ENCODE data around the gene U2SURP.
"Not testable (repeated sequence)": the region's sequence is repeated elsewhere in the genome, so short reads cannot be mapped to it uniquely, and the experiment has no call there.

The U2SURP gene

GRCh38 chr3:143002727-143003126 is 1.4 kb downstream of the U2SURP start:
- H3K27ac ChIP-seq, result peak overlapping the region in 5 of 21 experiments; percentile 90 to 97 (median 94)
- peak overlapping the region; percentile 60 to 97 (median 89) for H3K4me3 ChIP-seq

GRCh38 chr3:143004823-143005222 is 3.5 kb downstream of the U2SURP start:
- Histone ChIP-seq H3K27ac (no peak overlapping the region), H3K4me3 (no peak overlapping the region)

GRCh38 chr3:143010024-143010423 is 8.7 kb downstream of the U2SURP start:
- H3K27ac ChIP-seq, result no peak overlapping the region
- no peak overlapping the region for H3K4me3 ChIP-seq

- no peak overlapping the region for H3K4me3 ChIP-seq
- no peak overlapping the region for H3K27ac ChIP-seq
Measured at GRCh38 chr3:143011705-143012104, 10.3 kb downstream of the U2SURP start.

GRCh38 chr3:143014921-143015320 is 13.6 kb downstream of the U2SURP start:
- no peak overlapping the region for H3K4me3 ChIP-seq
- H3K27ac ChIP-seq, result no peak overlapping the region

- Histone ChIP-seq H3K27ac (no peak overlapping the region), H3K4me3 (no peak overlapping the region)
Measured at GRCh38 chr3:143016321-143016972, 15.1 kb downstream of the U2SURP start.

GRCh38 chr3:143024351-143024960 is 23.1 kb downstream of the U2SURP start:
- no peak overlapping the region for H3K27ac ChIP-seq
- no peak overlapping the region for H3K4me3 ChIP-seq

- H3K4me3 ChIP-seq, result no peak overlapping the region
- no peak overlapping the region for H3K27ac ChIP-seq
Measured at GRCh38 chr3:143031327-143031726, 30.0 kb downstream of the U2SURP start.

- H3K4me3 ChIP-seq, H3K27ac ChIP-seq: not testable (repeated sequence)
Measured at GRCh38 chr3:143031796-143032387, 30.5 kb downstream of the U2SURP start.

- no peak overlapping the region for H3K27ac ChIP-seq
- H3K4me3 ChIP-seq, result no peak overlapping the region
Measured at GRCh38 chr3:143035466-143036211, 34.3 kb downstream of the U2SURP start.

GRCh38 chr3:143036557-143036956 is 35.2 kb downstream of the U2SURP start:
- Histone ChIP-seq H3K27ac (no peak overlapping the region), H3K4me3 (no peak overlapping the region)

- no peak overlapping the region for H3K4me3 ChIP-seq
- no peak overlapping the region for H3K27ac ChIP-seq
Measured at GRCh38 chr3:143037867-143038266, 36.5 kb downstream of the U2SURP start.

GRCh38 chr3:143040261-143040879 is 39.0 kb downstream of the U2SURP start:
- no peak overlapping the region for H3K4me3 ChIP-seq
- no peak overlapping the region for H3K27ac ChIP-seq

GRCh38 chr3:143041903-143042302 is 40.5 kb downstream of the U2SURP start:
- no peak overlapping the region for H3K4me3 ChIP-seq
- H3K27ac ChIP-seq, result no peak overlapping the region

- H3K4me3 ChIP-seq, result no peak overlapping the region
- H3K27ac ChIP-seq, result no peak overlapping the region
Measured at GRCh38 chr3:143045639-143046038, 44.3 kb downstream of the U2SURP start.

- not testable (repeated sequence) for H3K4me3 ChIP-seq, H3K27ac ChIP-seq
Measured at GRCh38 chr3:143046075-143046474, 44.7 kb downstream of the U2SURP start.

GRCh38 chr3:143054011-143054410 is 52.6 kb downstream of the U2SURP start:
- no peak overlapping the region for H3K27ac ChIP-seq

GRCh38 chr3:143056372-143056771 is 55.0 kb downstream of the U2SURP start:
- H3K27ac ChIP-seq, result no peak overlapping the region
- H3K4me3 ChIP-seq, result no peak overlapping the region

More at GRCh38 chr3:143054011-143054410, 52.6 kb downstream of the U2SURP start:
- H3K4me3 ChIP-seq, result no peak overlapping the region

- Histone ChIP-seq H3K27ac (no peak overlapping the region), H3K4me3 (no peak overlapping the region)
Measured at GRCh38 chr3:143060906-143061305, 59.5 kb downstream of the U2SURP start.

- Histone ChIP-seq H3K27ac (no peak overlapping the region), H3K4me3 (no peak overlapping the region)
Measured at GRCh38 chr3:143063018-143063417, 61.6 kb downstream of the U2SURP start.
